Trophoblast cell (in vitro differentiated cells and primary cell): ENCODE results near the gene GTF2B.

Experiments
- DNase-seq, 2 donors: peaks; one replicate each; pipeline ENCODE4 v3.0.0-alpha.2; 2016
- H2AFZ ChIP-seq: 2 replicates; pipeline ENCODE4 v1.6.1; 2013; ENCODE audit warnings: low read length, moderate library complexity, mild to moderate bottlenecking; ENCODE audit not compliant: insufficient read depth, poor library complexity
- H2AK5ac ChIP-seq: 2 replicates; pipeline ENCODE4 v1.6.1; 2013; ENCODE audit warnings: mild to moderate bottlenecking, low read length
- H2BK120ac ChIP-seq: 2 replicates; pipeline ENCODE4 v1.6.1; 2013; ENCODE audit warnings: low read length, mild to moderate bottlenecking, moderate library complexity; ENCODE audit not compliant: insufficient read depth, poor library complexity
- H2BK12ac ChIP-seq: 2 replicates; pipeline ENCODE4 v1.6.1; 2013; ENCODE audit warnings: mild to moderate bottlenecking, low read length, moderate library complexity
- H2BK5ac ChIP-seq: 2 replicates; pipeline ENCODE4 v1.6.1; 2013; ENCODE audit warnings: low read length, low read depth, moderate library complexity, mild to moderate bottlenecking; ENCODE audit not compliant: poor library complexity
- H3K14ac ChIP-seq: 2 replicates; pipeline ENCODE4 v1.6.1; 2013; ENCODE audit warnings: mild to moderate bottlenecking, low read length
- H3K18ac ChIP-seq: 2 replicates; pipeline ENCODE4 v1.6.1; 2013; ENCODE audit warnings: mild to moderate bottlenecking, low read length
- H3K23ac ChIP-seq: 2 replicates; pipeline ENCODE4 v1.6.1; 2013; ENCODE audit warnings: low read length
- H3K27ac ChIP-seq: 2 replicates; pipeline ENCODE4 v1.5.1; 2013; ENCODE audit warnings: low read depth, mild to moderate bottlenecking, inconsistent platforms, low read length, moderate library complexity
- H3K27me3 ChIP-seq: 2 replicates; pipeline ENCODE4 v1.6.1; 2013; ENCODE audit warnings: inconsistent platforms, mild to moderate bottlenecking, low read length, moderate library complexity; ENCODE audit not compliant: insufficient read depth
- H3K36me3 ChIP-seq, 2 experiments: 1 replicate in 1 of 2; 2 replicates in 1 of 2; pipeline ENCODE4 v1.6.1; 2013; ENCODE audit warnings: low read length in 2 of 2, mild to moderate bottlenecking in 2 of 2, moderate library complexity in 1 of 2; ENCODE audit not compliant: insufficient read depth in 2 of 2, control insufficient read depth in 1 of 2
- H3K4ac ChIP-seq: 2 replicates; pipeline ENCODE4 v1.6.1; 2013; ENCODE audit warnings: low read depth, mild to moderate bottlenecking, low read length, moderate library complexity
- H3K4me1 ChIP-seq, 2 experiments: 1 replicate in 1 of 2; 2 replicates in 1 of 2; pipeline ENCODE4 v1.6.1; 2013; ENCODE audit warnings: low read length in 2 of 2, mild to moderate bottlenecking in 2 of 2, moderate library complexity in 1 of 2; ENCODE audit not compliant: insufficient read depth in 2 of 2, control insufficient read depth in 1 of 2
- H3K4me2 ChIP-seq: 2 replicates; pipeline ENCODE4 v1.6.1; 2013; ENCODE audit warnings: inconsistent platforms, mild to moderate bottlenecking, low read length, moderate library complexity
- H3K4me3 ChIP-seq: 2 replicates; pipeline ENCODE4 v1.5.1; 2013; ENCODE audit warnings: mild to moderate bottlenecking, low read depth, low read length, inconsistent platforms
- H3K79me1 ChIP-seq: one replicate; pipeline ENCODE4 v1.6.1; 2013; ENCODE audit warnings: low read length
- H3K79me2 ChIP-seq: 2 replicates; pipeline ENCODE4 v1.6.1; 2013; ENCODE audit warnings: low read length, mild to moderate bottlenecking; ENCODE audit not compliant: control insufficient read depth, insufficient read depth, poor library complexity
- H3K9ac ChIP-seq: 2 replicates; pipeline ENCODE4 v1.6.1; 2013; ENCODE audit warnings: mild to moderate bottlenecking, low read length
- H3K9me3 ChIP-seq: 2 replicates; pipeline ENCODE4 v1.6.1; 2013; ENCODE audit warnings: low read depth, mild to moderate bottlenecking, control low read depth, inconsistent platforms, low read length; ENCODE audit not compliant: insufficient read depth
- H4K12ac ChIP-seq: 2 replicates; pipeline ENCODE4 v1.6.1; 2013; ENCODE audit warnings: low read depth, mild to moderate bottlenecking, low read length, moderate library complexity
- H4K8ac ChIP-seq: 2 replicates; pipeline ENCODE4 v1.6.1; 2013; ENCODE audit warnings: low read depth, mild to moderate bottlenecking, low read length, moderate library complexity
- H4K91ac ChIP-seq: one replicate; pipeline ENCODE4 v1.6.1; 2013; ENCODE audit warnings: low read depth, mild to moderate bottlenecking, low read length, moderate library complexity
- WGBS: extraction: QIAGEN DNeasy Blood & Tissue Kit; methylation state at CpG from one replicate; pipeline ENCODE4 v1.1.7; 2013; ENCODE audit warnings: missing lambda C conversion rate; ENCODE audit not compliant: insufficient read length, insufficient coverage; ENCODE audit errors: extremely low coverage; 5-methylcytosine and 5-hydroxymethylcytosine counted together

The GTF2B gene

DNA sequence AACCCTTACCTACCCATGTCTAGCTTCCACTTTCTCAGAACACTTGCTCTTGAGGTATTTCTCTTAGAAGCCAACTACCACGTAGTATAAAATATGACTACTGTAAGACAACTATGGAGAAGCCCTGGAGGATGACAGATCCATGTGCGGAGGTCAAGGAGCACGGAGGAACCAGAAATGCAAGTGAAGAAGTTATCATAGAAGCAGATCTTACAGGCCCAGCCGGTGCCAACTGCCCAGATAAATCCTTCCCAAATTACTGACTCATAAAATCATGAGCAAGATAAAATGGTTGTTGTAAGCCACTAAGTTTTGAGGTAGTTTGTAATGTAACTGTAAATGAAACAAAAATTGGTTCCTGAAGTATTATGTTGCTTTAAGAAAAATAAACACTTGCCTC, 12.6 kb downstream of the GTF2B start:
- H3K4me1 ChIP-seq, result no peaks in the 10 kb centered on the region
- no peak overlapping the region for H3K4me3 ChIP-seq
- no peak overlapping the region for H3K18ac ChIP-seq
- DNase-seq, result peak; percentile 63 to 78
- H2BK120ac ChIP-seq, result no peak overlapping the region
- no peak overlapping the region for H3K4me2 ChIP-seq
- no peak overlapping the region for H2BK5ac ChIP-seq
- no peak overlapping the region for H3K23ac ChIP-seq
- no peak overlapping the region for H2BK12ac ChIP-seq
- H4K8ac ChIP-seq, result no peak overlapping the region
- H2AK5ac ChIP-seq, result no peak overlapping the region
- no peak overlapping the region for H3K14ac ChIP-seq
- H3K79me1 ChIP-seq, result no peaks in the 10 kb centered on the region
- H3K9ac ChIP-seq, result no peak overlapping the region
- H4K12ac ChIP-seq, result no peak overlapping the region
- WGBS, result no CpG with 5 or more reads among the region's 4 CpGs
- peaks cover 10 to 15% of the 10 kb centered on the region in 2 experiments for H3K36me3 ChIP-seq
- no peak overlapping the region for H3K4ac ChIP-seq
- H2AFZ ChIP-seq, result no peak overlapping the region
- H3K27ac ChIP-seq, result no peak overlapping the region
- H3K9me3 ChIP-seq, result no peaks in the 10 kb centered on the region
- no peaks in the 10 kb centered on the region for H3K27me3 ChIP-seq
- no peak overlapping the region for H4K91ac ChIP-seq
- H3K79me2 ChIP-seq, result no peaks in the 10 kb centered on the region

DNA sequence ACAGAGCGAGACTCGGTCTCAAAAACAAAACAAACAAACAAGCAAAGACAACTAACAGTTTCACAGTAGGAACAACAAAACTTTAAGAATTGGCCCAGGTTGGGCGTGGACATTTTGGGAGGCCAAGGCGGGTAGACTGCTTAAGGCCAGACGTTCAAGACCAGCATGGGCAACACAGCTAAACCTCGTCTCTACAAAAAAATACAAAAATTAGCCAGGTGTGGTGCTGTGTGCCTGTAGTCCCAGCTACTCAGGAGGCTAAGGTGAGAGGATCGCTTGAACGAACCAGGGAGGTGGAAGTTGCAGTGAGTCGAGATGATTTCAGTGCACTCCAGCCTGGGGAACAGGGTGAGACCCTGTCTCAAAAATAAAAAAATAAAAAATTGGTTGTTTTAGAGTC, 13.5 kb downstream of the GTF2B start:
- no peak overlapping the region for H2BK12ac ChIP-seq
- H3K4me3 ChIP-seq, result no peak overlapping the region
- no peak overlapping the region for H2BK5ac ChIP-seq
- H3K27ac ChIP-seq, result no peak overlapping the region
- H2AFZ ChIP-seq, result no peak overlapping the region
- H2AK5ac ChIP-seq, result no peak overlapping the region
- peak overlapping the region; percentile 53 for H3K18ac ChIP-seq
- no CpG with 5 or more reads among the region's 9 CpGs for WGBS
- no peaks in the 10 kb centered on the region for H3K79me1 ChIP-seq
- no peaks in the 10 kb centered on the region for H3K4me1 ChIP-seq
- H3K79me2 ChIP-seq, result no peaks in the 10 kb centered on the region
- H3K9me3 ChIP-seq, result no peaks in the 10 kb centered on the region
- no peak overlapping the region for H3K14ac ChIP-seq
- H4K12ac ChIP-seq, result peak overlapping the region; percentile 70
- no peak overlapping the region for H4K91ac ChIP-seq
- DNase-seq, result peak in 1 of 2 donors; percentile 5
- H3K27me3 ChIP-seq, result no peaks in the 10 kb centered on the region
- H4K8ac ChIP-seq, result peak overlapping the region; percentile 60
- H3K9ac ChIP-seq, result no peak overlapping the region
- no peak overlapping the region for H3K4me2 ChIP-seq
- H3K4ac ChIP-seq, result no peak overlapping the region
- H3K23ac ChIP-seq, result no peak overlapping the region
- H3K36me3 ChIP-seq, result peaks cover 10 to 15% of the 10 kb centered on the region in 2 experiments
- no peak overlapping the region for H2BK120ac ChIP-seq

DNA sequence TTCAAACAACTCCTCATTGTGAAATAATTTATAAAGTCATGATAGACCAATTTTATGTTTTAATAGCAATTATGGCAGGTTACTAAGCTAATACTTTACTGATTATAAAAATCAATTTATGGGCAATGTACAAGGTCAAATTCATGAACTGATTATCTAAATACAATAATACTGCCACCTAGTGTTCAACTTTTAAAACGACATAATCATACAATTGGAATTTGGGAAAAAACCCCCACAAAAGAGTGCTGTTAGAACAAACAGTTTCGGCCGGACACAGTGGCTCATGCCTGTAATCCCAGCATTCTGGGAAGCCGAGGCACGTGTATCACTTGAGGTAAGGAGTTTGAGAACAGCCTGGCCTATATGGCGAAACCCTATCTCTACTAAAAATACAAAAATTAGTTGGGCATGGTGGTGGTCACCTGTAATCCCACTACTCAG, 14.0 kb downstream of the GTF2B start:
- H4K8ac ChIP-seq, result peak overlapping the region; percentile 60
- H4K12ac ChIP-seq, result no peak overlapping the region
- no peaks in the 10 kb centered on the region for H3K27me3 ChIP-seq
- H3K4me1 ChIP-seq, result no peaks in the 10 kb centered on the region
- no peaks in the 10 kb centered on the region for H3K79me1 ChIP-seq
- no peak overlapping the region for H4K91ac ChIP-seq
- H2BK5ac ChIP-seq, result no peak overlapping the region
- DNase-seq, result peak in 1 of 2 donors; percentile 65
- no peak overlapping the region for H3K4me2 ChIP-seq
- H3K23ac ChIP-seq, result no peak overlapping the region
- H3K9me3 ChIP-seq, result no peaks in the 10 kb centered on the region
- H3K14ac ChIP-seq, result no peak overlapping the region
- H3K18ac ChIP-seq, result peak overlapping the region; percentile 53
- no peak overlapping the region for H2AFZ ChIP-seq
- no peak overlapping the region for H3K4ac ChIP-seq
- WGBS, result no CpG with 5 or more reads among the region's 6 CpGs
- no peak overlapping the region for H3K4me3 ChIP-seq
- H3K36me3 ChIP-seq, result peaks cover 10 to 15% of the 10 kb centered on the region in 2 experiments
- no peak overlapping the region for H3K9ac ChIP-seq
- H2BK120ac ChIP-seq, result no peak overlapping the region
- no peak overlapping the region for H2AK5ac ChIP-seq
- H3K79me2 ChIP-seq, result no peaks in the 10 kb centered on the region
- no peak overlapping the region for H3K27ac ChIP-seq
- H2BK12ac ChIP-seq, result no peak overlapping the region

DNA sequence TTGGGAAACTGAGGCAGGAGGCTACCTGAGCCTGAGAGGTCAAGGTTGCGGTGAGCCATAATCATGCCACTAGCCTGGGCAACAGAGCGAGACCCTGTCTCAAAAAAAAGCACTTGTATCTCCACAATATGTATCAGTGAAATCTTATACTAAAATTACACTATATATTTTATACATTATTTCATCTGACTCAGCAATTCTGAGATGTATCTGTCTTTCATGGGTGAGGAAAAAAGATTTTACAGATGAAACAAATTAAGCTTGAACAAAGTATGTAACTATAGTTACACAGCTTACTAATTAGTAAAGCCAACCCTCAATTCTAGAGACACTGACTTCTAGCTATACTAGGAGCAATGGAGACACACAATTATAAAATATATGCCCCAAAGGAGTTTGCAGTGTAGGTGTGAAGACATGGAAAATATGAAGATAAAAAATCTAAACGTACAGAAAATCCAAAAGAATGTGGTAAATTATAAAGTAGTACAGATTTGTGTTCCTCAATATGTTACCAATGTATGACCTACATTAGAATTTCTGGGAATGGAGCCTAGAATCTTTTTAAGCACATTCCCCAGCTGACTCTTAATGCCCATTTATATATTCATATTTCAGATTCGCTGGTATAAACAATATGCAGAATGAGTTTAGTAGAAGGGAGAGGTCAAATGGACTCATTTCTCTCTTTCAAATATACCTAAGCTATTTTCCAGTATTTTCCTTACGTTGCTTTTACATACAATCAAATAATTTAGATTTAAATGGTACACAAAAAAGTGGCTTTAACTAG, 14.6 kb downstream of the GTF2B start:
- no peak overlapping the region for H3K18ac ChIP-seq
- no peak overlapping the region for H3K4me2 ChIP-seq
- H3K27me3 ChIP-seq, result no peaks in the 10 kb centered on the region
- no peak for DNase-seq
- H3K14ac ChIP-seq, result no peak overlapping the region
- no peak overlapping the region for H3K23ac ChIP-seq
- H4K8ac ChIP-seq, result no peak overlapping the region
- no peak overlapping the region for H2AFZ ChIP-seq
- H3K36me3 ChIP-seq, result peaks cover 10 to 16% of the 10 kb centered on the region in 2 experiments
- no peaks in the 10 kb centered on the region for H3K79me2 ChIP-seq
- no peak overlapping the region for H2BK5ac ChIP-seq
- H3K79me1 ChIP-seq, result no peaks in the 10 kb centered on the region
- H2AK5ac ChIP-seq, result no peak overlapping the region
- H4K91ac ChIP-seq, result no peak overlapping the region
- no peaks in the 10 kb centered on the region for H3K4me1 ChIP-seq
- H2BK12ac ChIP-seq, result no peak overlapping the region
- no CpG with 5 or more reads among the region's 5 CpGs for WGBS
- H3K4me3 ChIP-seq, result no peak overlapping the region
- no peak overlapping the region for H4K12ac ChIP-seq
- H3K9ac ChIP-seq, result no peak overlapping the region
- peak overlapping the region; percentile 69 for H3K4ac ChIP-seq
- no peak overlapping the region for H3K27ac ChIP-seq
- no peaks in the 10 kb centered on the region for H3K9me3 ChIP-seq
- no peak overlapping the region for H2BK120ac ChIP-seq
